Motor neuron (in vitro differentiated cells): Measurements from ENCODE around the gene HOXB9. TPM values are rescaled to one million over a fixed set of nuclear protein-coding genes. Genes with fewer than 3 reads are reported as not detected.

Experiments used
- ATAC-seq, 8 experiments: fragments of 200-7000 bp; cut with Tn5 transposase; replicated peaks in 6 of 8; 2 replicates each; pipeline ENCODE4 v1.8.0; 2021; ENCODE audit warnings: mild to moderate bottlenecking in 8 of 8, moderate library complexity in 8 of 8
- H3K27ac ChIP-seq, 2 donors: fragments of 250-450 bp; sonication (Bioruptor Pico); 2 replicates each; pipeline ENCODE4 v1.9.0; 2021; ENCODE audit warnings: antibody characterized with exemption in 2 of 2, mild to moderate bottlenecking in 2 of 2, moderate library complexity in 1 of 2
- H3K4me1 ChIP-seq, 2 donors: fragments of 250-450 bp; sonication (Bioruptor Pico); replicated peaks in 1 of 2; 2 replicates each; pipeline ENCODE4 v1.6.1; 2021; ENCODE audit warnings: antibody characterized with exemption in 2 of 2, mild to moderate bottlenecking in 2 of 2, moderate library complexity in 1 of 2
- H3K4me3 ChIP-seq, 5 donors: fragments of 250-450 bp; sonication (Bioruptor Pico); 2 replicates each; pipeline ENCODE4 v1.9.0; 2021; ENCODE audit warnings: antibody characterized with exemption in 5 of 5, mild to moderate bottlenecking in 5 of 5, moderate library complexity in 4 of 5
- WGBS, 10 experiments: fragments of 450-650 bp; shearing (Covaris generic); methylation state at CpG; one replicate each; pipeline ENCODE4 v1.0.0; 2022; 5-methylcytosine and 5-hydroxymethylcytosine counted together
- in situ Hi-C, 9 experiments: fragments of 400-800 bp; cut with MboI; loops; one replicate each; pipeline ENCODE4 v1.15.0; 2021; ENCODE audit warnings: low sequenced_read_pairs in 9 of 9, low pct_unique_long_range_greater_than_20kb in 2 of 9; ENCODE audit not compliant: unreplicated experiment in 9 of 9
- total RNA-seq, 8 experiments: library from RNA; unstranded; fragments of 300-600 nt; gene quantifications; 2 replicates each; pipeline versions ENCODE4 v1.2.3 to v1.2.4, GENCODE V29; 2022

The HOXB9 gene
- total RNA-seq, 8 experiments from 2014 or later, result 0.10 to 154 (median 67.8) TPM

GRCh38 chr17:48627623-48628521 lies 1.7 kb upstream of the HOXB9 start:
- ATAC-seq, result no peak
- in situ Hi-C loops, result loop anchor here in 2 of 9 experiments (10.0 to 25.0 kb wide), 2 partner anchors 109 to 473 kb away; partner anchors contain the start of gene HOXB13 (in 1 of the 2)
- 7 to 53% (median 29%) methylated on average over 2 to 14 of the region's 27 CpGs for WGBS, 10 experiments

GRCh38 chr17:48627118-48627597 lies 1.0 kb upstream of the HOXB9 start:
- in situ Hi-C loops, result loop anchor here in 2 of 9 experiments (10.0 to 25.0 kb wide), 2 partner anchors 110 to 472 kb away; partner anchors contain the start of gene HOXB13 (in 1 of the 2)
- Histone ChIP-seq H3K4me3 (peak overlapping the region; percentile 53 to 92 (median 80)), H3K4me1 (peaks cover 15 to 30% of the 10 kb centered on the region in 2 donors), H3K27ac (peak overlapping the region; percentile 88 to 96)
- peak in 2 of 8 experiments; percentile 0 for ATAC-seq
- WGBS, 10 experiments, result 5 to 25% (median 12%) methylated on average over 1 to 5 of the region's 5 CpGs; no CpG with 5 or more reads in 4 of the 10 experiments

More at GRCh38 chr17:48627623-48628521, 1.7 kb upstream of the HOXB9 start:
- Histone ChIP-seq H3K4me3 (peak overlapping the region in 1 of 5 donors; percentile 80), H3K27ac (peak overlapping the region; percentile 88 to 96), H3K4me1 (peaks cover 15 to 23% of the 10 kb centered on the region in 2 donors)

DNA sequence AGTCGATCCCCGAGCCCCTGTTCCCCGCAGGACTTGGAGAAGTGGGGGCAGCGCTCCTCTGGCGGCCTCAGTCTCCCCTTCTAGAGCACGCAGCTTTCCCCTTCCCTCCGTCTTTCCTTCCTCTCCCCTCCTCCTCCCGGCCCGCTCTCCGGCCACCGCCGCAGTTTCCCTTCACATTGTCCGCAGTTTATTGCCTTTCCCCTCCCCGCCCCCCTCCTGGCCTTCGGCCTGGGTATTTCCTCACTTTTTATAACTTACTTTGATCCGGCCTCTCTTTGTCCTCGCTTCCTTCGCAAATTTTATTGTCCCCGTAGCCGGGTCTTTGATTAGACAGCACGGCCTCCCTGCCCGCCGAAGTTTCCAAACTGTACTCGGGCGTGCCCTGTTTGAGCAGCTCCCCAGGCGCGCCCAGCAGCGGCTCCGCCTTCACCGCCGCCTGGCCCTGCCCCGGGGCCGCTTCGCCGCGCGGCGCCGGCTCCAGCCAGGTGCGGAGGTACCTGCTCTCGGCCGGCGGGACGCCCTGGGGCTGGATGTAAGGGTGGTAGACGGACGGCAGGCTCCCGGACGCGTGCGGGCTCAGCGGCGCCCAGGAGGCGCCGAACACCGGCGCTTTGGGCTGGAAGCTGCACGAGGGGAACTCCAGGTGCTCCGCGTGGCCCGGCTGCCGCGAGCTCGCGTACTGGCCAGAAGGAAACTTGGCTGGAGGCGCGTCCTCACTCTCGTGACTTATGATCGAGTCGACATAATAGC lies 488 bp downstream of the HOXB9 start:
- WGBS, 10 experiments, result 0% methylated on average over 3 to 29 of the region's 69 CpGs; no CpG with 5 or more reads in 8 of the 10 experiments
- peak; percentile 0 to 84 (median 46) for ATAC-seq
- Histone ChIP-seq H3K27ac (peak overlapping the region; percentile 71 to 96), H3K4me1 (peaks cover 17 to 45% of the 10 kb centered on the region in 2 donors), H3K4me3 (peak overlapping the region; percentile 53 to 92 (median 80))
- in situ Hi-C loops, result loop anchor here in 2 of 9 experiments (10.0 to 25.0 kb wide), 2 partner anchors 112 to 471 kb away; partner anchors contain the start of gene HOXB13 (in 1 of the 2)

- H3K4me3 ChIP-seq, result peak overlapping the region; percentile 53 to 92 (median 80)
- WGBS, 10 experiments, result 0 to 20% (median 2%) methylated on average over 1 to 13 of the region's 66 CpGs; no CpG with 5 or more reads in 7 of the 10 experiments
- peak in 7 of 8 experiments; percentile 8 to 55 (median 15) for ATAC-seq
- H3K4me1 ChIP-seq, result peaks cover 26 to 54% of the 10 kb centered on the region in 2 donors
- H3K27ac ChIP-seq, result peak overlapping the region; percentile 71 to 96
- in situ Hi-C loops, result loop anchor here in 2 of 9 experiments (10.0 to 25.0 kb wide), 2 partner anchors 112 to 470 kb away; partner anchors contain the start of gene HOXB13 (in 1 of the 2)
These were observed 1.3 kb downstream of the HOXB9 start for GRCh38 chr17:48624544-48625494.

DNA sequence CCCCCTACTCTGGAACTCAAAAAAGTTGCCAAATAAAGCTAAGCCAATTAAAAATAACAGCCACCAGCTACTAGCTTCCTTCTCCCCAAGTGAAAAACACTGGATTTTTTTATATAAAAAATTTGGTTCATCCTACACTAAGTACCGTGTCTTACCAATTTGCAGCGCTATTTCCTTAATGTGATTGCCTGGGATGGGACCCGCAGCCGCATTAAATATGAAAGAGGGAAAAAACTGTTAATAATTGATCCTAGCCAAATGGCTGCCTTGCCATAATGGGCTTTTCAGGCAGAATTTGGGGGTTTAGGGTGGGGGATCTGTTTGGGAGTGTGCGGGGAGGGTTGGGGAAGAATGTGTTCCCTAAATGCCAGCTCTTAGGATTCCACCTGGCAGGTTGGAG lies 2.0 kb downstream of the HOXB9 start:
- Histone ChIP-seq H3K27ac (peak overlapping the region in 1 of 2 donors; percentile 96), H3K4me3 (peak overlapping the region; percentile 53 to 92 (median 80)), H3K4me1 (peaks cover 31 to 55% of the 10 kb centered on the region in 2 donors)
- WGBS, 10 experiments, result 7 to 87% (median 33%) methylated on average over 1 to 4 of the region's 5 CpGs; no CpG with 5 or more reads in 5 of the 10 experiments
- no peak for ATAC-seq
- in situ Hi-C loops, result loop anchor here in 1 of 9 experiments (10.0 kb wide), 1 partner anchor 469 kb away; no protein-coding TSS in a partner anchor

DNA sequence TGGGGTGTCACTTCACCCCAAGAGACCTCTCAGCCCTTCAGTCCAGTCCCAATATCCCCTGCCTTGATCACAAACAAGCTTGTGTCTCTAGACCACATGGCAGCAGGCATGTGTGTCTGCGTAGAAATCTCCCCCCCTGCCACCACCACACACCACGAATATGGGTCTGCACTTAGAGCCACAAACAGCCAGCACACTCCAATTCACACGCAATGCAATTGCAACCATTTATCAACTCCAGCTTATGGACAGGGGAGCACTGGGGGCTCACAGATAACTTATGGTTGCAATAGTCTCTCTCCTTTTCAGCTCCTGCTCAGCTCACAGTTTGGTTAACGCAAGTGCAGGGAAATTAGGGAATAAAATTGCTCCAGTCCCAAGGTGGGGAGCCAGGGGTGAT lies 2.6 kb downstream of the HOXB9 start:
- Histone ChIP-seq H3K4me3 (peak overlapping the region; percentile 53 to 92 (median 80)), H3K27ac (peak overlapping the region in 1 of 2 donors; percentile 96), H3K4me1 (peaks cover 31 to 50% of the 10 kb centered on the region in 2 donors)
- no peak for ATAC-seq
- in situ Hi-C loops, result loop anchor here in 1 of 9 experiments (10.0 kb wide), 1 partner anchor 469 kb away; no protein-coding TSS in a partner anchor
- WGBS, 10 experiments, result 0 to 73% (median 27%) methylated on average over 2 to 4 of the region's 4 CpGs; no CpG with 5 or more reads in 7 of the 10 experiments

GRCh38 chr17:48622857-48623256 lies 3.3 kb downstream of the HOXB9 start:
- in situ Hi-C loops, result loop anchor here in 1 of 9 experiments (10.0 kb wide), 1 partner anchor 468 kb away; no protein-coding TSS in a partner anchor
- 0 to 49% (median 40%) methylated on average over 1 to 11 of the region's 11 CpGs; no CpG with 5 or more reads in 2 of the 10 experiments for WGBS, 10 experiments
- ATAC-seq, result no peak
- Histone ChIP-seq H3K4me1 (peaks cover 31 to 46% of the 10 kb centered on the region in 2 donors), H3K4me3 (peak overlapping the region; percentile 53 to 92 (median 80)), H3K27ac (peak overlapping the region in 1 of 2 donors; percentile 96)

- H3K27ac ChIP-seq, result peak overlapping the region in 1 of 2 donors; percentile 96
- no peak for ATAC-seq
- 0 to 80% (median 44%) methylated on average over 1 to 28 of the region's 41 CpGs for WGBS, 10 experiments
- H3K4me3 ChIP-seq, result peak overlapping the region; percentile 6 to 89 (median 80)
- peaks cover 29 to 43% of the 10 kb centered on the region in 2 donors for H3K4me1 ChIP-seq
- in situ Hi-C loops, result loop anchor here in 1 of 9 experiments (10.0 kb wide), 1 partner anchor 467 kb away; no protein-coding TSS in a partner anchor
These were observed 4.5 kb downstream of the HOXB9 start for GRCh38 chr17:48621410-48622392.

DNA sequence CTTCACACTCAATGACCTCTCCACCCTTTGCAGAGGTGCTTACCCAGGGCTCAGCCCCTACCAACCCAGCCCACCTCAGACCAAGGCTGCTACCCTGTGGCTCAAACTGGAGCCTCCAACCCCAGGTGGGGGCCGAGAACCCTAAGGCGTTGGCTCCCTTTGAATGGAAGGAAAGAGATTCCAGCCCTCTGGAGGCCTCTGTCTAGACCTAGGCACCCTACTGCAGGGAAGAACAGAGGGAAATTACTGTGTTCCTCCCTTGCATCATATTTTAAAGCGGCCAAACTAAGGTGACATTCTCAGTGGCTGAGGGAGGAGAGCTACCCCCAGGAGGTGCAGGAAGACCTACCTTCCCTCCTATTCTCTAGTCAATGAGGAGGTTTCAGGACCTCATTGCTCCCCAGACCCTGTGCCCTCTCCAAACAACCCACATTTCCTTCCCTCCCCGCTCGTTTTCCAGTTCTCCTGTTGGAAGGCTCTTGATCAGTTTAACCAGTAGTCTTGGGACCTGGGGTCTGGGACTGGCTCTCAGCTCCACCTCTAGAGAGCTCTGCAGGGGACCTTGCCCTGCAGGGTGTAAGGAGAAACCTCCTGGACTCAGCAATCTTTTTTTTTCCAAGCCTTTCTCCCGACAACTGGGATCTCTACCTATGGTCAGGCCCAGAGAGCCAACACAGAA lies 5.6 kb downstream of the HOXB9 start:
- Histone ChIP-seq H3K4me3 (peak overlapping the region in 4 of 5 donors; percentile 27 to 89 (median 80)), H3K4me1 (peaks cover 31 to 54% of the 10 kb centered on the region in 2 donors), H3K27ac (peak overlapping the region; percentile 12 to 96)
- WGBS, 10 experiments, result 9 to 84% (median 53%) methylated on average over 2 to 4 of the region's 6 CpGs; no CpG with 5 or more reads in 2 of the 10 experiments
- in situ Hi-C loops, result loop anchor here in 1 of 9 experiments (10.0 kb wide), 1 partner anchor 466 kb away; no protein-coding TSS in a partner anchor
- peak in 2 of 8 experiments; percentile 6 to 7 for ATAC-seq
